Measurements from ENCODE around the gene FBXO31. TPM values are rescaled to one million over a fixed set of nuclear protein-coding genes. Genes with fewer than 3 reads are reported as not detected.

FBXO31 gene
- total and polyA plus RNA-seq, 2 donors (not counting 3 experiments of a cell fraction or from before 2014, with no cell fraction given) = 17.1 to 31.8 TPM

GRCh38 chr16:87367529-87367928 is 16.0 kb downstream of the FBXO31 start:
- Histone ChIP-seq H3K4me2 (ENCODE audit: insufficient read depth, low read length) (no peak overlapping the region), H3K9me1 (replicated peaks; ENCODE audit: control insufficient read depth, extremely low read depth, insufficient read depth, low read length) (no peaks in the 10 kb centered on the region), H3K9me3 (replicated peaks; ENCODE audit: control insufficient read depth, insufficient read depth, low read length) (no peaks in the 10 kb centered on the region), H3K36me3 (ENCODE audit: control insufficient read depth in 2 of 2, extremely low read depth in 1 of 2, insufficient read depth in 2 of 2, low read length in 2 of 2) (no peaks in the 10 kb centered on the region), H3K4me3 (replicated peaks in 1 of 3; ENCODE audit: insufficient read depth in 1 of 3, low read depth in 1 of 3, low read length in 3 of 3) (no peak overlapping the region), H3K79me2 (ENCODE audit: control insufficient read depth, insufficient read depth, low read length) (peaks cover 47% of the 10 kb centered on the region), H3K27me3 (ENCODE audit: control insufficient read depth in 2 of 2, insufficient read depth in 2 of 2, low read length in 2 of 2) (no peaks in the 10 kb centered on the region), H3K27ac (ENCODE audit: insufficient read depth, low read depth, low read length) (no peak overlapping the region), H3K9ac (replicated peaks; ENCODE audit: extremely low read depth, insufficient read depth, low read length) (no peak overlapping the region), H2AFZ (ENCODE audit: low read depth, low read length) (no peak overlapping the region), H4K20me1 (replicated peaks; ENCODE audit: control insufficient read depth, extremely low read depth, insufficient read depth, low read length) (no peaks in the 10 kb centered on the region), H3K4me1 (ENCODE audit: control insufficient read depth, extremely low read depth, insufficient read depth, low read length) (peaks cover 20% of the 10 kb centered on the region)
- POLR2A ChIA-PET = no interaction called here
- no peak for TF ChIP-seq JUN (IDR thresholded peaks at IDR 0.05; ENCODE audit: borderline replicate concordance, insufficient read depth, insufficient read length, low read depth)
- BruUV-seq (replicated peaks) = no TSS peak
- intact Hi-C loops (cut with micrococcal nuclease) (loop anchor here (5.0 kb wide), 1 partner anchor 35 kb away; no protein-coding TSS in a partner anchor), dilution Hi-C loops (cut with MboI; ENCODE audit: extremely low pct_ligation_motif_present, low sequenced_read_pairs) (no loop called here)
- CTCF ChIA-PET = no interaction called here
- DNase-seq (ENCODE audit: low read depth, low spot score) (no peak), FAIRE-seq (no peak)

GRCh38 chr16:87366930-87367329 is 16.6 kb downstream of the FBXO31 start:
- H3K4me1 ChIP-seq (ENCODE audit: control insufficient read depth, extremely low read depth, insufficient read depth, low read length) = peaks cover 20% of the 10 kb centered on the region

More at GRCh38 chr16:87366930-87367329, 16.6 kb downstream of the FBXO31 start:
- ChIA-PET CTCF (no interaction called here), POLR2A (no interaction called here)
- Histone ChIP-seq H3K27ac (ENCODE audit: insufficient read depth, low read depth, low read length) (no peak overlapping the region), H3K27me3 (ENCODE audit: control insufficient read depth in 2 of 2, insufficient read depth in 2 of 2, low read length in 2 of 2) (no peaks in the 10 kb centered on the region), H3K4me2 (ENCODE audit: insufficient read depth, low read length) (no peak overlapping the region), H2AFZ (ENCODE audit: low read depth, low read length) (no peak overlapping the region), H3K9me1 (replicated peaks; ENCODE audit: control insufficient read depth, extremely low read depth, insufficient read depth, low read length) (no peaks in the 10 kb centered on the region), H3K36me3 (ENCODE audit: control insufficient read depth in 2 of 2, extremely low read depth in 1 of 2, insufficient read depth in 2 of 2, low read length in 2 of 2) (no peaks in the 10 kb centered on the region), H3K4me3 (replicated peaks in 1 of 3; ENCODE audit: insufficient read depth in 1 of 3, low read depth in 1 of 3, low read length in 3 of 3) (no peak overlapping the region), H3K79me2 (ENCODE audit: control insufficient read depth, insufficient read depth, low read length) (peaks cover 42% of the 10 kb centered on the region), H4K20me1 (replicated peaks; ENCODE audit: control insufficient read depth, extremely low read depth, insufficient read depth, low read length) (no peaks in the 10 kb centered on the region), H3K9ac (replicated peaks; ENCODE audit: extremely low read depth, insufficient read depth, low read length) (no peak overlapping the region), H3K9me3 (replicated peaks; ENCODE audit: control insufficient read depth, insufficient read depth, low read length) (no peaks in the 10 kb centered on the region)
- no peak for DNase-seq (ENCODE audit: low read depth, low spot score)
- dilution Hi-C loops (cut with MboI; ENCODE audit: extremely low pct_ligation_motif_present, low sequenced_read_pairs) (no loop called here), intact Hi-C loops (cut with micrococcal nuclease) (loop anchor here (5.0 kb wide), 1 partner anchor 35 kb away; no protein-coding TSS in a partner anchor)
- no TSS peak for BruUV-seq (replicated peaks)
- TF ChIP-seq FOS (IDR thresholded peaks at IDR 0.05; ENCODE audit: borderline replicate concordance, insufficient read depth, low read length) (no peak), GATA2 (IDR thresholded peaks at IDR 0.05; ENCODE audit: insufficient read depth, insufficient read length, low read depth, low read length) (no peak), EZH2 (IDR thresholded peaks at IDR 0.05; ENCODE audit: borderline replicate concordance, low read depth, low read length, severe bottlenecking) (no peak), MYC (IDR thresholded peaks at IDR 0.05; ENCODE audit: low read depth, low read length) (no peak), JUN (IDR thresholded peaks at IDR 0.05; ENCODE audit: borderline replicate concordance, insufficient read depth, insufficient read length, low read depth) (no peak), POLR2A (IDR thresholded peaks at IDR 0.05; ENCODE audit: low read depth, low read length) (no peak), CTCF (IDR thresholded peaks at IDR 0.05; ENCODE audit: extremely low read depth in 1 of 2, insufficient read depth in 1 of 2, low read depth in 1 of 2, low read length in 2 of 2) (no peak)
- FAIRE-seq = no peak

Measured in endothelial cell of umbilical vein (primary cell).